Measurements from ENCODE around the gene GSTM3. TPM values are rescaled to one million over a fixed set of nuclear protein-coding genes. Genes with fewer than 3 reads are reported as not detected.

The GSTM3 gene
- total and polyA plus RNA-seq, 7 donors = 21.6 to 143 (median 64.3) TPM

DNA sequence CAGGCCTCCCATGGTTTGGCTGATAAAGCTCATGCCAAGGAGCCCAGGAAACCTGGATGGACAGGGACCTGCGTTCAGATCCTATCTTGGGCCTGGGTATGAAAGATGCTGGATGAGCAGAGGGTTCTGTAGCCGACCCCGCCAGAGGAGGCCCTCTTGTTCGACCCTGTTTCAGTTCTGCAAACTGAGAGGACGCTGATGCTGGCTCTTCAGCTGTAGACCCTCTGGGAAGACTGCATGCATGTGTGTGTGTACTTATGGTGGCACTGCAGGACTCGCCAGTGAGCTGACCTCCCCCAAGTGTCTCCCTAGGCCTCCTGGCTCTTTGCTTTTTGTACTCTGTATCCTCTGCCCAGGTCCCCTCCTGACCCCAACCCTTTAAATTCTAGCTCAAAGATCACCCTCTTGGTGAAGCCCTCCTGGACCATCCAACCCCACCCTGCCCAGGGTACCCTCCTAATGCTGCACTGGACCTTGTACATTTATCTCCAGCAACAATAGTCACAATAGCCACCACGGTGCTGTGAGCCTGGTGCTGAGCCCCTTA, 21.3 kb upstream of the GSTM3 start:
- Histone ChIP-seq H3K36me3 (no peaks in the 10 kb centered on the region), H3K27me3 (no peaks in the 10 kb centered on the region), H3K4me1 (peaks cover 0 to 23% (median 12%) of the 10 kb centered on the region in 4 donors), H3K9me3 (no peaks in the 10 kb centered on the region), H3K27ac (no peak overlapping the region), H3K4me3 (no peak overlapping the region)
- no peak for DNase-seq
- WGBS, 2 donors = 47 to 79% methylated on average over 7 of the region's 7 CpGs
- TF ChIP-seq EP300 (IDR thresholded peaks at IDR 0.05) (no peak), CTCF (IDR thresholded peaks at IDR 0.05) (no peak), POLR2AphosphoS5 (IDR thresholded peaks at IDR 0.05) (no peak), POLR2A (IDR thresholded peaks at IDR 0.05) (no peak)
- intact Hi-C loops (cut with DNase I) = no loop called here

DNA sequence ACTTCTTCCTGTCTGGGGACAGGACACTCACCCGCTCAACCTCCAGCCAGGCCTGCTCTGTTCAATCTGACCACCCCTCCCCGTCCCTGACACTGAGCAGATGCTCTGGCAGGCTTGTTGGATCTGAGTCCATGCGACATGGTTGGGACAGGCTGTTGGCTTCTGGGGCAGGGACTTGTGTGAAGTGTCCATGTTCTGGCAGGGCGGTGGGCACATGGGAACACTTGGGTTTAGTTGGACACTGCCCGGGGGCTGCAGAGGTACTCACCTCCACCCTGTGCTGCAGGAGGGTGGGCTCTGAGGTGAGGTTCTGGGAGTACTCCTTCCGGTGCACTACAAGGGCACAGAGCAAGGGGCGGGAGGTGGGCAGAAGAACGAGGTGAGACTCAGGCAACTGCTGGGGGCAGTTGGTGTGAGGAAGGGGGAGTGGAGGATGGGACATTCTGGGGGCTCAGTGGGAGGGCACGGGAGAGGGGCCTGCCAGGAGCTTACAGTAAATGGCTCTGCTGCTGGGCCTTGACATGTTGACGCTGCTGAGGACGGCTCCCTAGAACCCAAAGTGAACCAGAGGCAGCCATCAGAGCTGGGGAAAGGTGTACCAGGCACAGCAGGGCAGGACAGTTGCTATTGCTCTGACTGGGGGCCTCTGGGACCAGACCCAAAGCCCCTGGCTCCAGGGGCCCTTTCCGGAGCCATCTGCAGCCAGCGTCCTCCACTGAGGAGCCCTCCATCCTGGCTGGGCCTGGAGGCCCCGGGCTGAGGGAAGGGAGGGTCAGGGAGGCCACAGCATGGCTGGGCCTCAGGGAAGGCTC, 20.6 kb upstream of the GSTM3 start:
- Histone ChIP-seq H3K4me3 (no peak overlapping the region), H3K9me3 (no peaks in the 10 kb centered on the region), H3K27ac (no peak overlapping the region), H3K27me3 (no peaks in the 10 kb centered on the region), H3K4me1 (peaks cover 0 to 23% (median 12%) of the 10 kb centered on the region in 4 donors), H3K36me3 (no peaks in the 10 kb centered on the region)
- 68 to 86% methylated on average over 14 of the region's 14 CpGs for WGBS, 2 donors
- TF ChIP-seq POLR2A (IDR thresholded peaks at IDR 0.05) (no peak), POLR2AphosphoS5 (IDR thresholded peaks at IDR 0.05) (peak; percentile 40 to 89 (median 72)), CTCF (IDR thresholded peaks at IDR 0.05) (no peak), EP300 (IDR thresholded peaks at IDR 0.05) (no peak)
- intact Hi-C loops (cut with DNase I) = no loop called here
- peak; percentile 79 for DNase-seq

DNA sequence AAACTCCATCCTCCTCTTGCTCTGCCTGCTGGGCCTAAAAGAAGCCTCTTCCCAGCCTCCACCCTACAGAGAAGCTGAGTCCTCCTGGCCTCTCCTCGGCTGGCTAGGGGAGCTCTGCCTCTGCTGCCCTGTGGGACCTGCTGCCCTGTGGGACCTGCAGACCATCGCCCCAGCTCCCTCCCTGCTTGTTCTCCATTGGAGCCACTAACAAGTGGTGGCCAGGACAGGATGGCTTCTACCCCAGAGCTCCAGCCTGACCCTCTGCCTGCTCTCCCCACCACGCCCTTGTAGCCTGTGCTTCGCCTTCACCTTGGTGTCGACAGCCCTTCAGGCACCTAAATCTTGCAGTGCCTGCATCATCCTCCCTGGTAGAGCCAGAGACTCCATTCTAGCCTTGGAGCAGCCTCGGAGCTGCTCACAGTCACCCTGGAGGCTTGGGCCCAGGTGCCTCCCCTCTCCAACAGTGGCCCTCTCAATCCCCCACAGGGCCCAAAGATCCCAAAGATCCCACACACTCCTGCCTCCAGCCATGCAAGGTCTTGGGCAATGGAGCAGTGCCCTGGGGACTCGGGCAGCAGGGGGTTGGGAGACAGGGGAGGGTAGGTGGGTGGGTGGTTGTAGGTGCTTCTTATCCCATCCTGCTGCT, 19.9 kb upstream of the GSTM3 start:
- Histone ChIP-seq H3K27me3 (no peaks in the 10 kb centered on the region), H3K4me3 (no peak overlapping the region), H3K36me3 (no peaks in the 10 kb centered on the region), H3K27ac (peak overlapping the region in 1 of 4 donors; percentile 16), H3K4me1 (peaks cover 0 to 23% (median 12%) of the 10 kb centered on the region in 4 donors), H3K9me3 (no peaks in the 10 kb centered on the region)
- 79 to 89% methylated on average over 7 of the region's 7 CpGs for WGBS, 2 donors
- TF ChIP-seq POLR2A (IDR thresholded peaks at IDR 0.05) (no peak), EP300 (IDR thresholded peaks at IDR 0.05) (no peak), POLR2AphosphoS5 (IDR thresholded peaks at IDR 0.05) (no peak), CTCF (IDR thresholded peaks at IDR 0.05) (no peak)
- intact Hi-C loops (cut with DNase I) = no loop called here
- DNase-seq = no peak

DNA sequence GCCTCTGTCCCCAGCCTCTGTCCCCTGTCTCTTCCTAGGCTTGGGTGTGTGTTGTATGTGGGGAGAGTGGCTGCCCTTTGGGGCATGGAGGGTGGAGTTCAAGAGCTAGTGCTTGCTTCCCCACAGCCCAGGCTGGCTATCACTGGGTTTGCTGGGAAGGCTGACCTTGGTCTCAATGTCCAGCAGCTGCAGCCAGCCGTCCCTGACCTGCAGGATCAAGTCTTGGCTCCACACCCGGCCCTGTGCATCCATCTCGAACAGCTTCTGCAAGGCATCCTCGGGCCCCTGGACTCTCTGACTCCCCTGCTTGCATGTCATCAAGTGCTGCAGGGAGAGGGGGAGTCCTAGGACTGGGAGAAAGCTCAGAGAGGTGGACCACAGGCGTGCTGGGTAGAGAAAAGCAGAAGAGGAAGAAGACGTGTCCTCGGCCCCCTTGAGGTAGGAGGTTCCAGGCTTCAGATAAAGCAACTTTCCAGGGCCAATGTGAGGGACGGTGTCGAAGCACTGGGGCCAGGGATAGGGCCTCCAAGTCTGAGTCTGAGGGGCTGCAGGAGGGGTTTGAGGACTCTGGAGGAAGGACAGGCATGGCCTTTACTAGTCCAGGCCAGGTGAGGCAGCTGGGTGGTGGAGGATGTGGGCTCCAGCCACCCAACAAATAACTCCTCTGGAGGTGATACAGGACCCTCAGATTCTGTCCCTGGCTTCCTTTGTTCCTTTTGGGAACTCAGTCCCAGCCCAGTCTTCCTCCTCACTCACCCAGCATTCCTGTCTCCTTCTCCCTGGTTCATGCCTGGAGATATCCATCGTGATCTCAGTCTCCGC, 18.9 kb upstream of the GSTM3 start:
- TF ChIP-seq POLR2AphosphoS5 (IDR thresholded peaks at IDR 0.05) = no peak
- no peak for TF ChIP-seq CTCF (IDR thresholded peaks at IDR 0.05)
- TF ChIP-seq POLR2A (IDR thresholded peaks at IDR 0.05) = no peak
- no peak for TF ChIP-seq EP300 (IDR thresholded peaks at IDR 0.05)
- H3K27me3 ChIP-seq = no peaks in the 10 kb centered on the region
- DNase-seq = peak; percentile 56
- intact Hi-C loops (cut with DNase I) = no loop called here
- no peak overlapping the region for H3K4me3 ChIP-seq
- peaks cover 0 to 23% (median 12%) of the 10 kb centered on the region in 4 donors for H3K4me1 ChIP-seq
- no peaks in the 10 kb centered on the region for H3K36me3 ChIP-seq
- 84 to 87% methylated on average over 11 of the region's 11 CpGs for WGBS, 2 donors
- H3K9me3 ChIP-seq = no peaks in the 10 kb centered on the region
- H3K27ac ChIP-seq = no peak overlapping the region

Data from sigmoid colon (tissue), 7 donors.